IMR-90 (cell line): ENCODE measurements around the gene EBLN2. TPM values are rescaled to one million over a fixed set of nuclear protein-coding genes. Genes with fewer than 3 reads are reported as not detected.

Source experiments
- ATAC-seq: fragments of 200-7000 bp; cut with Tn5 transposase; 2 replicates; pipeline ENCODE4 v1.9.1; 2020; ENCODE audit warnings: low read depth, mild to moderate bottlenecking, moderate library complexity
- BruUV-seq: library from RNA; stranded (reverse); fragments of 400-500 nt; replicated peaks from 2 replicates; lab custom pipeline; 2021; lab: Mats Ljungman, UMichigan
- CTCF ChIA-PET: fragments of 300-600 bp; formaldehyde crosslinking; extraction: SDS; loops from one replicate; lab custom pipeline; 2021; ENCODE audit warnings: antibody characterized with exemption; lab: Yijun Ruan, JAX
- POLR2A ChIA-PET: fragments of 300-600 bp; sonication (Branson Sonifier 250); formaldehyde crosslinking; loops from one replicate; lab custom pipeline; 2022; ENCODE audit warnings: antibody characterized with exemption; ENCODE audit not compliant: unreplicated experiment; lab: Charles Lee
- DNase-seq: peaks from one replicate; pipeline ENCODE4 v3.0.0; 2013
- H2AFZ ChIP-seq: replicated peaks from 2 replicates; pipeline ENCODE3; 2013; ENCODE audit warnings: low read length, mild to moderate bottlenecking; ENCODE audit not compliant: poor library complexity
- H2AK5ac ChIP-seq: 2 replicates; pipeline ENCODE4 v1.6.1; 2013; ENCODE audit warnings: low read depth, low read length, inconsistent platforms
- H2AK9ac ChIP-seq: replicated peaks from 2 replicates; pipeline ENCODE3; 2013; ENCODE audit warnings: mild to moderate bottlenecking, low read depth, low read length, moderate library complexity; ENCODE audit not compliant: poor library complexity
- H2BK120ac ChIP-seq: 2 replicates; pipeline ENCODE4 v1.6.1; 2013; ENCODE audit warnings: low read depth, low read length, inconsistent platforms
- H2BK15ac ChIP-seq: 3 replicates; pipeline ENCODE4 v1.6.1; 2013; ENCODE audit warnings: low read depth, low read length, inconsistent platforms
- H2BK20ac ChIP-seq: 2 replicates; pipeline ENCODE4 v1.6.1; 2013; ENCODE audit warnings: low read depth, mild to moderate bottlenecking, inconsistent platforms, low read length, moderate library complexity
- H2BK5ac ChIP-seq: 2 replicates; pipeline ENCODE4 v1.6.1; 2013; ENCODE audit warnings: mild to moderate bottlenecking, low read depth, low read length, inconsistent platforms; ENCODE audit not compliant: poor library complexity, severe bottlenecking
- H3K14ac ChIP-seq: replicated peaks from 2 replicates; pipeline ENCODE4 v1.6.1; 2013; ENCODE audit warnings: low read depth, low read length, inconsistent platforms
- H3K18ac ChIP-seq: 2 replicates; pipeline ENCODE4 v1.6.1; 2013; ENCODE audit warnings: low read depth, low read length, control low read depth
- H3K23ac ChIP-seq: 2 replicates; pipeline ENCODE4 v1.6.1; 2013; ENCODE audit warnings: low read depth, low read length, inconsistent platforms
- H3K27ac ChIP-seq: 2 replicates; pipeline ENCODE4 v1.5.1; 2013; ENCODE audit warnings: mild to moderate bottlenecking, control low read depth, low read length; ENCODE audit not compliant: insufficient read depth
- H3K27me3 ChIP-seq: 2 replicates; pipeline ENCODE4 v1.6.1; 2013; ENCODE audit warnings: low read length; ENCODE audit not compliant: control insufficient read depth, insufficient read depth
- H3K36me3 ChIP-seq: 2 replicates; pipeline ENCODE4 v1.6.1; 2013; ENCODE audit warnings: low read length, mixed read lengths; ENCODE audit not compliant: control insufficient read depth, insufficient read depth
- H3K4ac ChIP-seq: 2 replicates; pipeline ENCODE4 v1.6.1; 2013; ENCODE audit warnings: low read depth, low read length, inconsistent platforms
- H3K4me1 ChIP-seq: 2 replicates; pipeline ENCODE4 v1.6.1; 2013; ENCODE audit warnings: low read length, mixed read lengths; ENCODE audit not compliant: control insufficient read depth, insufficient read depth
- H3K4me2 ChIP-seq: 2 replicates; pipeline ENCODE4 v1.6.1; 2013; ENCODE audit warnings: low read depth, mild to moderate bottlenecking, control low read depth, low read length, moderate library complexity
- H3K4me3 ChIP-seq: 2 replicates; pipeline ENCODE4 v1.5.1; 2013; ENCODE audit warnings: low read depth, mild to moderate bottlenecking, control low read depth, low read length, moderate library complexity; ENCODE audit not compliant: insufficient read depth
- H3K56ac ChIP-seq: 2 replicates; pipeline ENCODE4 v1.6.1; 2013; ENCODE audit warnings: low read length, inconsistent platforms; ENCODE audit not compliant: insufficient read depth; ENCODE audit errors: extremely low read depth
- H3K79me1 ChIP-seq, 2 experiments: 2 replicates each; pipeline ENCODE4 v1.6.1; 2013; ENCODE audit warnings: low read length in 2 of 2, inconsistent platforms in 1 of 2, low read depth in 1 of 2
- H3K9ac ChIP-seq: 2 replicates; pipeline ENCODE4 v1.6.1; 2013; ENCODE audit warnings: low read depth, low read length, control low read depth
- H3K9me1 ChIP-seq: 2 replicates; pipeline ENCODE4 v1.6.1; 2013; ENCODE audit warnings: low read length, inconsistent platforms; ENCODE audit not compliant: insufficient read depth
- H3K9me3 ChIP-seq: 2 replicates; pipeline ENCODE4 v1.6.1; 2013; ENCODE audit warnings: low read length; ENCODE audit not compliant: control insufficient read depth, insufficient read depth
- H4K20me1 ChIP-seq: 2 replicates; pipeline ENCODE4 v1.6.1; 2013; ENCODE audit warnings: low read length, inconsistent platforms; ENCODE audit not compliant: insufficient read depth
- H4K5ac ChIP-seq: 2 replicates; pipeline ENCODE4 v1.6.1; 2013; ENCODE audit warnings: mild to moderate bottlenecking, low read depth, low read length, control low read depth
- H4K8ac ChIP-seq, 2 experiments: 2 replicates each; pipeline ENCODE4 v1.6.1; 2013; ENCODE audit warnings: low read depth in 2 of 2, low read length in 2 of 2, control low read depth in 1 of 2, inconsistent platforms in 1 of 2
- H4K91ac ChIP-seq: 2 replicates; pipeline ENCODE4 v1.6.1; 2013; ENCODE audit warnings: low read depth, low read length, inconsistent platforms; ENCODE audit not compliant: insufficient read depth
- CEBPB ChIP-seq: IDR thresholded peaks from 2 replicates; pipeline ENCODE4 v1.6.1; 2012; ENCODE audit warnings: low read depth, low read length, improper control_type of control experiment
- FOS ChIP-seq: fragments of 150-350 bp; IDR thresholded peaks from 2 replicates; pipeline ENCODE4 v1.6.1; 2016; ENCODE audit warnings: low read depth, low read length
- WGBS, 2 experiments: methylation state at CpG; one replicate each; pipeline versions ENCODE4 v1.1.5 to v1.1.7; 2013; ENCODE audit warnings: missing lambda C conversion rate in 2 of 2; ENCODE audit not compliant: insufficient read length in 1 of 2; ENCODE audit errors: extremely low coverage in 2 of 2; 5-methylcytosine and 5-hydroxymethylcytosine counted together
- dilution Hi-C: fragments of 300-500 bp; cut with HindIII; formaldehyde crosslinking; loops from one replicate; pipeline ENCODE4 v1.14.3; 2018; ENCODE audit warnings: low sequenced_read_pairs; ENCODE audit not compliant: unreplicated experiment
- in situ Hi-C: fragments of 300-500 bp; cut with MboI; formaldehyde crosslinking; loops from 3 replicates; pipeline ENCODE4 v1.14.3; 2019; ENCODE audit warnings: low sequenced_read_pairs, inconsistent platforms, mixed read lengths
- intact Hi-C: fragments of 100-400 bp; cut with micrococcal nuclease; formaldehyde crosslinking; loops from 2 replicates; pipeline ENCODE4 v1.10.0; 2022
- polyA plus RNA-seq, 3 experiments: library from polyadenylated mRNA; depleted of rRNA; stranded (reverse); fragments of >200 nt; gene quantifications; 2 replicates each; pipeline ENCODE4 v1.2.3, GENCODE V29; 2012; ENCODE audit warnings: low replicate concordance in 1 of 3
- total RNA-seq: library from RNA; depleted of rRNA; stranded (reverse); fragments of >200 nt; gene quantifications from 2 replicates; pipeline ENCODE4 v1.2.3, GENCODE V29; 2012

The EBLN2 gene
- total and polyA plus RNA-seq, 2 of the 4 experiments (the other 2 are of a cell fraction) = 2.5 to 7.7 TPM

GRCh38 chr3:73070675-73071575 lies 9.5 kb downstream of the EBLN2 start:
- Histone ChIP-seq H4K20me1 (peaks cover 10% of the 10 kb centered on the region), H2BK5ac (peak overlapping the region; percentile 91), H2BK15ac (0 out of 3 replicates have a peak overlapping the region, but pooled peaks have one; percentile 59), H3K79me1 (peaks cover 3 to 6% of the 10 kb centered on the region in 2 experiments; a peak in 1 of 4 replicates), H2AK5ac (peak overlapping the region; percentile 82), H4K8ac (peak overlapping the region in 1 of 2 experiments; percentile 62; a peak in 2 of 4 replicates), H3K4me1 (peaks cover 22% of the 10 kb centered on the region), H3K27me3 (no peaks in the 10 kb centered on the region), H2BK20ac (peak overlapping the region; percentile 63), H3K9me1 (peaks cover 8% of the 10 kb centered on the region), H3K9me3 (no peaks in the 10 kb centered on the region), H3K4ac (peak overlapping the region; percentile 93), H3K4me2 (peak overlapping the region; percentile 58), H2BK120ac (peak overlapping the region; percentile 82), H2AFZ (no peak overlapping the region), H4K91ac (peak overlapping the region; percentile 78), H3K23ac (peak overlapping the region; percentile 90), H2AK9ac (no peak overlapping the region), H3K18ac (peak overlapping the region; percentile 86; the same call in 1 of the 2 replicates), H3K27ac (peak overlapping the region; percentile 61), H3K56ac (peak overlapping the region; percentile 27), H3K4me3 (no peak overlapping the region), H3K14ac (peak overlapping the region; percentile 85), H3K9ac (peak overlapping the region; percentile 18; the same call in 1 of the 2 replicates), H3K36me3 (no peaks in the 10 kb centered on the region; the same call in 1 of the 2 replicates), H4K5ac (peak overlapping the region; percentile 2; the same call in 1 of the 2 replicates)
- DNase-seq = peak; percentile 92
- peak; percentile 81 for ATAC-seq
- no TSS peak for BruUV-seq
- in situ Hi-C loops = loop anchor here (5.0 to 10.0 kb wide), 2 partner anchors 224 to 1346 kb away; partner anchors contain the start of genes EIF4E3 and SHQ1
- CTCF ChIA-PET = interaction anchor here (0.7 to 1.3 kb wide), 2 partner anchors 12 to 15 kb away, joined by 3 read pairs; no protein-coding TSS in a partner anchor
- TF ChIP-seq CEBPB (peak; percentile 62), FOS (no peak)
- no CpG with 5 or more reads among the region's 6 CpGs for WGBS, 2 experiments
- POLR2A ChIA-PET = no interaction called here
- intact Hi-C loops = loop anchor here (1.0 to 5.0 kb wide), 4 partner anchors 74 to 1359 kb away; partner anchors contain the start of genes PPP4R2 and SHQ1
- dilution Hi-C loops = no loop called here
